Body of pancreas (tissue), 4 donors: Measurements from ENCODE around the gene HIBADH.

Experiments
- POLR2A ChIP-seq, 3 donors: fragments of 450-650 bp; IDR thresholded peaks; one replicate each; pipeline ENCODE4 v1.6.1; 2016; ENCODE audit warnings: antibody characterized with exemption in 3 of 3, mild to moderate bottlenecking in 2 of 3
- TF ChIP-seq, protein P1 (sequence below), 7 experiments: fragments of 450-650 bp in 4 of 7; fragments of 200-600 bp in 3 of 7; sonication (generic) in 3 of 7; IDR thresholded peaks; one replicate each; pipeline ENCODE4 v1.5.1; 2016 to 2019; ENCODE audit warnings: antibody characterized with exemption in 7 of 7

DNA sequence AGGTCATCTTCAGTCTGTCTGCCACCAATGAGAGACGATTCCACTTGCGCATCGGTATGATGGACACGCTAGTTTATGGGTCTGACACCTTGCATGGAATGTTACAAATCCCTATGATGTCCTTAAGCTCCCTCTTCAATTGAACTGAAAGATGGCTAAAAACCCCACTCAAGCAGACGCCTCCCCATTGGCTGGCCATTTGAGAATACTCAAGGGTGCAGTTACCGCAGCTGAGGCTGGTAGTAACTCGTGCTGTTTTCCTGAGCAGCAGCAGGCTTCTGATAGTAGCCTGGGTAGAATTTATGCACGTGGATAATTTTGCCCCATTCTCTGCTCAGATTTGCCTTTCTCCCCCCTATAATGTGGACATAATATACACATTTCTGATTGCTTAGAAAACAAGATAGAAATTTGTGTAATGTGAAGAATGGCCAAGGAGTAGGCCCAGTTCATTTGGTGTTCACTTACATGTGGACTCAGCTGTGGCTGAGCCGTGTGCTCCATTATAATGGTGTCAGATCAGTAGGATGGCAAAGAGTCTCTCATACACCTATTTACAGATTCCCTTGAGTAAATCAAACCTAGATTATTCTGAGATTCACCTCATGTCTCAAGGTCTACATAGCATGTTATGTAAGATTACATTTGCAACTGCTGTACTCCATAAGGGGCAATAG lies 142.8 kb downstream of the HIBADH start:
- TF ChIP-seq, protein P1, sequence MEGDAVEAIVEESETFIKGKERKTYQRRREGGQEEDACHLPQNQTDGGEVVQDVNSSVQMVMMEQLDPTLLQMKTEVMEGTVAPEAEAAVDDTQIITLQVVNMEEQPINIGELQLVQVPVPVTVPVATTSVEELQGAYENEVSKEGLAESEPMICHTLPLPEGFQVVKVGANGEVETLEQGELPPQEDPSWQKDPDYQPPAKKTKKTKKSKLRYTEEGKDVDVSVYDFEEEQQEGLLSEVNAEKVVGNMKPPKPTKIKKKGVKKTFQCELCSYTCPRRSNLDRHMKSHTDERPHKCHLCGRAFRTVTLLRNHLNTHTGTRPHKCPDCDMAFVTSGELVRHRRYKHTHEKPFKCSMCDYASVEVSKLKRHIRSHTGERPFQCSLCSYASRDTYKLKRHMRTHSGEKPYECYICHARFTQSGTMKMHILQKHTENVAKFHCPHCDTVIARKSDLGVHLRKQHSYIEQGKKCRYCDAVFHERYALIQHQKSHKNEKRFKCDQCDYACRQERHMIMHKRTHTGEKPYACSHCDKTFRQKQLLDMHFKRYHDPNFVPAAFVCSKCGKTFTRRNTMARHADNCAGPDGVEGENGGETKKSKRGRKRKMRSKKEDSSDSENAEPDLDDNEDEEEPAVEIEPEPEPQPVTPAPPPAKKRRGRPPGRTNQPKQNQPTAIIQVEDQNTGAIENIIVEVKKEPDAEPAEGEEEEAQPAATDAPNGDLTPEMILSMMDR (IDR thresholded peaks at IDR 0.05): no peak
- no peak for TF ChIP-seq POLR2A (IDR thresholded peaks at IDR 0.05)
